DMS114 treated with DMSO at 0.1 percent for 48 hours (cell line): Measurements from ENCODE around the gene UPF2.
"Not testable (repeated sequence)": the region's sequence is repeated elsewhere in the genome, so short reads cannot be mapped to it uniquely, and the experiment has no call there.

Source experiments
- DNase-seq: peaks from one replicate; lab custom pipeline; 2025; ENCODE audit not compliant: unreplicated experiment; lab: John Stamatoyannopoulos, UW

UPF2 gene

DNA sequence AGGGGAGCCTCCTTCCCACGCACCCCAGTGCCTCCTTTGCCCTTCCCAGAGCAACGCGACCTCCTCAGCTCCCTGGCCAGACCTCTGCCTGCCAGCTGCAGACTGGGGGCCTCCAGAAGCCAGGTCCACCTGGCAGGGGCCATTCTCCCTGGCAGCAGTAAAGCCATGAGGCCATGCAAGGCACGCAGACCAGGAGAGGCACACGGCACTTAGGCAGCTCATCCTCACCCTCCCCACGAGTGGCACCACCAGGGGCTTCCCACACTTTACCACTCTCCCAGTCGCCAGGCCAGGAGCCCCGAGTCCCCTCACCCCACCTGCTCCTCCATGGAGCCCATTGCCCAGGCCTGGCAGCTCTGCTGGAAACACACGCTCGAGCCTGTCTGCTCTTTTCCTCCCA, 134.1 kb downstream of the UPF2 start:
- no peak for DNase-seq

DNA sequence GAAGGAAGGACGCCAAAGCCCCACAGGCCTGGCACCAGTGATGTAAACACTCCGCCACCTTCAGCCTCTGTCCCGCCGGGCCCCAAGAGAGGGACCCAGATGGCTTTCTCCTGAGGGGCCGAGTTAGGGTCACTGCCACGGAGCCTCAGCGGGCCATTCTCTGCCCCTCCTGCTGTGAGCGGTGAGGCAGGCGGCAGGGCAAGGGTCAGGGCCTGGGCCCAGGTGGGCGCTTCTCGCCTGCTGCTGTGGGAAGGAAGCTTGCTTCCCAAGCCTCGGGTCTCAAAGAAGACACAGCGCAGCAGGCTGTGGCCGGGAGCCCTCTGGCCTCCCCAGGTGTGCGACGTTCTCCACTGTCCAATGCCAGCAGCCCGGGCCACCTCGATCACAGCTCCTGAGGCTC, 134.7 kb downstream of the UPF2 start:
- DNase-seq, result no peak

DNA sequence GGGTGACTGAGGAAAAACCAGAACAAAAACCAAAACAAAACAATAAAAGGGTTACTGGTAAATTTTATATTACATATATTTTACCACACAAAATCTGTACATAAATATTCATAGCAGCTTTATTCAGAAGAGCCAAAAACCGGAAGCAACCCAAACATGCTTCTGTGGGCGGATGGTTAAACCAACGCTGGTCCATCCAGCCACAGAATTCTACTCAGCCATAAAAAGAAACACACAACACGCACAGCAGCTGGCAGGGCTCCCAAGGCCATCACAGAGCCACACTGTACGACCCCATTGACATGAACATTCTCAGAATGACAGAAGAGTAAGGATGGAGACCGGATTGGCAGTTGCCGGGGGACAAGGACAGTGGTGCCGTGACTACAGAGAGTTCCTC, 135.9 kb downstream of the UPF2 start:
- DNase-seq, result no peak

DNA sequence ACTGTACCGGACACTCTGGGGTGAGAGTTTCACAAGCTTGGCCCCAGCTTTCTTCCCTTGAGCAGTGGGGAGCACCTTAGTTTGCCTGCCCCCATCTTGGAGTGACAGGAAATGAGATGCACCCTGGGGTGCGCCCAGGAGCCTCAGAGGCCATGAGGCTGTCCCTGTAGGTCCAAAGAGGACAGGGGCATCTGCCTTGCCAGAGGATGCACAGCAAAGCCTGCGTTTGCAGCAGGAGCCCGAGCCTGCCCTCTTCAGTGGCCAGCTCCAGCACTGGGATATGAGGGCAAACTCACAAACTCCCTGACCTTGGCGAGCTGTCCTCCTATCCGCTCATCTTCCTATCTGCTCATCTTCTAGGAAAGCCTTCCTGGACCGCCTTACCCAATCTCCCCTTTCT, 140.0 kb downstream of the UPF2 start:
- DNase-seq, result no peak

DNA sequence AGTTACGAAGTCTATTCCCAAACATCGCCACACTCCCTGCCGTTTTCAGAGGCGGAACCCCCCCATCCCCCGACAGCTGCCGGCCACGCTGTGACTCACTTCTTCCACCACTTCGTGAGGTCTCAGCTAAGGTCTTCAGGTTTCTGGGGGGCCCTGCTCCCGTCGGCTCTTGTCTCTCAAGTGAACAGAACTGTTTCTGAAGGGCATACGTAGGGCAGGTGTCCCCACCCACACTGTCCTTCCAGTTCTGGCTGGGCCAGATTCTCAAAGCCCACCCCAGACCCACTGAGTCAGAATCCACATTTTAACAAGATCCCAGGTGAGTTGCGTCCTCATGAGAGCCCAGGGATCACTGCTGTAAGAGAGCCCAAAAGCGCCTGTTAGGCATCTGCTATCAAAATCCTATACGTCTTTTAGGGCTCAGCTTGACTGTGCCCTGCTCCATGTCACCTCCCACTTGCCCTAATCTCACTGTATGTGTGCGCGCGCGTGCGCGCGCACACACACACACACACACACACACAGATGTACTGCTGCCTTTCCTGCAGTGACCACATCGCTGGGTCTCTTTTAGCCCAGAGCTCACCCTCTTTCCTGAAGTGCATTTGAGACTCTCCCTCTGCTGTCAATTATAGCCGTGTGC, 140.7 kb downstream of the UPF2 start:
- DNase-seq, result no peak

DNA sequence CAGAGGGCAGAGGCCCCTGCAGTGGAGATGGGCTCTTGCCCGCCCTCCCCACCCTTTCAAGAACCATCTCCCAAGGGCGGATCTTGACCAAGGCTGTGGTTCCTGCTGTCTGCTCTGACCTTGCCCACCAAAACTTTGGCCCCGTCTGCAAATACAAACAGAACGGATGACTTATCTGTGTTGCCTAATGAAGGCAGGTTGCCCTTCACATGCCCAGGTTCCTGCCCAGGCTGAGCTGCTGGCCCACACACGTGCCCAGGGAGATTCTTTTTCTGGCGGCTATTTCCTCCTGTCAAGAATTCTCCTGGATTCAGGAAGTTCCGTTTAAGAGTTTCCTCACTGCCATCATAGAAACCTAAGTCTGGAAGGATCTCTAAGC, 141.2 kb downstream of the UPF2 start:
- DNase-seq, result no peak

DNA sequence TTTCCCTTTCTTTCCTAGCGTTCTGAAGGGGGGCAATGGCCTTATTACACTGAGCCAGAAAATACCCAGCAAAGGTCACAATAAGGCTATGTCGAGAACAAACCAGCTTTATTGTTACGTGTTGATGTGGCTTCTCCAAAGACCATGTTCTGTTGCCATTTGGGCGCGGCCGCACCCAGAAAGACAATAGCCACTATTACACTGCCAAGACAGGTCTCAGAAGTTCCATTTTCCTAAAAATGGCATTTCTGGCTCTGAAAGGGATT, 141.6 kb downstream of the UPF2 start:
- no peak for DNase-seq

DNA sequence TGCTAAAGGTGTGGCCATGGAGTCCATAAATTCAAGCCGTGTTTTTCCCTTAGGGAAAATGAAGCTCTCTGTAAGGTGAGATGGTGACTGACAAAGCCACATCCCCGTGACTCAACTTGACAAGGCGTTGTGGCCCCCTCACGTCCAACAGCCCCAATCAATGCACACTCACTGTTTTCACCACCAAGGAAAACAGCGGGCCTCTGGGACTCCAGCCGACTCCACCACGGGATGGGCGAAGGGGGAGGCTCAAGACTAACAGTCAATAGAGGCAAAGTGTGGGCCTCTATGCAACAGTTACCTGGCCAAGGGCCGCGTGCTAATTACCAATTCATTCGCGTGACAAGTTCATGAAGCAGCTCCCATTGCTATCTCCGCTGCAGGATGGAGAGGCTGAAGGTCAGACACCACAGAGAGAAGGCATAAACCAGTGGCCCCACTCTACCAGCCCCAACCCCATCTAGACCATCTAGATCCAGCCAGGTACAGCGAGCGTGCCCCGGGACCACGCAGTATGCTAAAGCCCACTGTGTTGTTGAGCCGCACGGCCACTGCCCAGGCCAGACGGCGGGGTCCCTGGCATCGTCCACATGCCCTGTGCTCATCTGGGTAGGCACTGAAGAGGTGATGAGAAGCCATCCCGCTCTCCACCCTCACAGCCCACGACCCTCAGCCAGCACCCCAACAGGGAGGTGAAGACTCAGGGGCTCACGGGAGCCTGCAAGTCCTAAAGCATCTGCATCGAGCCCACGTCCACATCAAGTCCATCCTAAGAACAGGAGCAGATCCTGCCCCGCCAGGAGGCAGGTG, 143.3 kb downstream of the UPF2 start:
- no peak for DNase-seq

DNA sequence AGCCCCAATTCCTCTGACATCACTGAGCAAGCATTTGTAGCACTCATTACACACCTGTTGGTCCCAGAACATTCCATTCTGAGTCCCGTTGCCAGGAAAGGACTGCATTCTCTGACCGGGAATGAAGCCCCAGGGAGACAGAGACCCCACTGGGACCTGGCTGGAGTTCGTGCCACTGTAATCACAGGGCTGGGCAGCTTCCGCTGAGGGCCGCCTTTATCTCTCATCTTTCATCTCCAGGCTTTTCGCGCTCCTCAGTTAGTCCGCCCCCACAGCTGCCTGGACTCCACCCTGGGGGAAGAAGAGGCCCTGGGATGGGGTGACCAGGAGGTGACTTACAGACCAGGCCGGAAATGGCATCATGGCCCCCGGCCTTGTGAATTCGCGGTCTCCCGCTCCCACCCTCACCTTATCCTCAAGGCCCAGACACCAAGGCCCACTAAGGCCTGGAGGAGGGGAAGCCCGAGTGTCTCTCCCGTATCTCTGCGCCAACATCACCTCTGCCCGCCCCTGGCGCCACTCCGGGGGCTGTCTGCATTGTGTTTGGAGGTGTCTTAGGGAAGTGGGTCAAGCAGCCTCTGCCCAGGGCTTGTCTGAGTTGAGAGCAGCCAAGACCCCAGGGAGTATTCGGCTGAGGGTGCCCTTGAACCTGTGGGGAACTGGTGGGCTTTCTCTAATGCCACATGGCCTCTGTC, 144.1 kb downstream of the UPF2 start:
- DNase-seq, result no peak

DNA sequence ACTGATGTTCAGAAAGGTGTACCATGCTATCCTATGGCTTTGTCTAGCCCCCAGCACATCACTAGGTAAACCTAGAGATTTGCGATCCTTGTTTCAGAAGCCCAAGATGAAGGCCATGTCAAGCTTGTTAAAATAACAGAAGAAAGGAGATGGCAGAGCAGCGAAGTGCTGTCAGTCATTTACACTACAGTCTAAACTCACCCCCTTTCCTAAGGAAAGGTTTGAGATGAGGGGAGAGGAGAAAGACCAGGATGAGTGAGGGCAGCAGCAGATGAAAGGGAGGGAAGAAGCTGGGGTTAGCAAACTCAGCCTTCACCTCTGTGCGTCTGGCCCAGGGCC, 144.6 kb downstream of the UPF2 start:
- no peak for DNase-seq

DNA sequence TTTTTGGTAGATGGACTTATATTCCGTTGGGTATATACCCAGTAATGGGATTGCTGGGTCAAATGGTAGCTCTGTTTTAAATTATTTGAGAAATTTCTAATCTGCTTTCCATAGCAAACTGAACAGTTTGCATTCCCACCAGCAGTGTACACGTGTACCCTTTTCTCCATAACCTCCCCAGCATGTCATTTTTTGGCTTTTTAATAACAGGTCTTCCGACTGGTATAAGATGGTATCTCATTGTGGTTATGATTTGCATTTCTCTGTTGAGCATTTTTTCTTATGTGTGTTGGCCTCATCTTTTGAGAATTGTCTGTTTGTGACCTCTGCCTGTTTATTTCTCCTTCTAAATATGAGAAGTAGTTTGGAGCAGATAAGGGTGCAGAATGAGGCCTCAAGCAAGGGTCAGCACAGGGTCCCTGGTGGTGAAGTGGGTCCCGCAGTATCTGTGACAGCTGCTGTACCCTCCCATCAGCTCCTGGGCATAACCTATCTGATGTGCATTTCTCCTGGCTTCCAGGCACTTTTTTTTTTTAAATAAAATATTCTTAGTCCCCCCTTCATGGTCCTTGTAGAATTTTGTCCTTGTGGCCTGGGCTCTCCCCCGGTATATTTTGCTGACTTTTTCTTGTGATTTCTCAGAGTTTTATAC, 145.9 kb downstream of the UPF2 start:
- DNase-seq, result no peak

DNA sequence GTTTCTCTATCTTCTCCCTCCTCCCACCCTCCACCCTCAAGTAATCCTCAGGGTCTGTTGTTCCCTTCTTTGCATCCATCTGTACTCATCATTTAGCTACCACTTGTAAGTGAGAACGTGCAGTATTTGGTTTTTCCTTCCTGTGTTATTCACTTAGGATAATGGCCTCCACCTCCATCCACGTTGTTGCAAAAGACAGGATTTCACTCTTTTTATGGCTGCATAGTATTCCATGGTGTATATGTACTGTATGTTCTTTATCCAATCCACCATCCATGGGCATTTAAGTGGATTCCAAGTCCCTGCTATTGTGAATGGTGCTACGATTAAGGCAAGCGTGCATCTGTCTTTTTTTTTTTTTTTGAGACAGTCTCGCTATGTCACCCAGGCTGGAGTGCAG, 147.0 kb downstream of the UPF2 start:
- DNase-seq, result no peak

DNA sequence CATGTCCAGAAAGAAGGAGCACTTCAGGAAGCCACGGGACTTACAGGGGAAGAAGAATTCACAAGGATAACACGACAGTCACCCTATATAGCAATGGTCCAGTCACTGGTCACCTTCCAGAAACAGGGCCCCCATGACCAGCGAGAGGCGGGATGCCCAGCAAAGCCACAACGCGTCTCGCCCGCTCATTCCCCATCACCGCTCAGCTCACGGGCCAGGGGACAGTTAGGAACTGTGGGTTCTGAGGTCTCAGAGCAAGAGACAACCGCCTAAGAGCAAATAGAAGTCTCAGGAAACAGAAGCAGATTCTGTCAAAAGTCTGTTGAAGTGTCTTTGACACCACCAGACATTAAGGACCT, 147.5 kb downstream of the UPF2 start:
- DNase-seq, result no peak

DNA sequence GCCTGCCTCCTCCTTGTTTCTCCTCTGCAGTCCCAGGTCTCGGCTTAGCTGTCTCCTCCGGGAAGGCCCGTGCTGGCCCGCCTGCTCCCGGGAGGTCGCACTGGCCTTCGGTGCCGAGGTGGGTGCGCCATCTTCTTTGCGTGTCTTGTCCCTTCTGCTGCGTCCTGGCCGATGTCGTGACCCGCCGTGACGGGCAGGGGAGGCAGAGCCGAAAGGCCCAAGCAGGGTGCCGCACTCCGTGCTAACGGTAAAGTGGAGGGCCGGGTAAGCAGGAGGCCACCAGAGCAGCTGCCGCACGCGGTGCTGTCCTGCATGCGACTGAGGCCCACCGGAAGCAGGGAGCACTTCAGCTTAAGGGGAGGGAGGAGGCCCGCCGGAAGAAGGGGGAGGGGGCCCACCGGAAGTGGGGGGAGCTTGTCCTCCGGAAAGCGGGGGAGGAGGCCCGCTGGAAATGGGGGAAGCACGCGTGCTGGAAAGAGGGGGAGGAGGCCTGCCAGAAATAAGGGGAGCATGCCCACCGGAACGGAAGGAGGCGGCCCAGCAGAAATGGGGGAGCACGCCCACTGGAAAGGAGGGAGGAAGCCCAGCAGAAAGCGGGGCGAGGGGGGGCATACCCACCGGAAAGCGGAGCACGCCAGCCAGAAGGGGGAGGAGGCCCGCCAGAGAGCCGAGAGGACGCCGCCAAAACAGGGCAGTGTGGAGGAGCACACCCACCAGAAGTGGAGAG, 148.1 kb downstream of the UPF2 start:
- no peak for DNase-seq

DNA sequence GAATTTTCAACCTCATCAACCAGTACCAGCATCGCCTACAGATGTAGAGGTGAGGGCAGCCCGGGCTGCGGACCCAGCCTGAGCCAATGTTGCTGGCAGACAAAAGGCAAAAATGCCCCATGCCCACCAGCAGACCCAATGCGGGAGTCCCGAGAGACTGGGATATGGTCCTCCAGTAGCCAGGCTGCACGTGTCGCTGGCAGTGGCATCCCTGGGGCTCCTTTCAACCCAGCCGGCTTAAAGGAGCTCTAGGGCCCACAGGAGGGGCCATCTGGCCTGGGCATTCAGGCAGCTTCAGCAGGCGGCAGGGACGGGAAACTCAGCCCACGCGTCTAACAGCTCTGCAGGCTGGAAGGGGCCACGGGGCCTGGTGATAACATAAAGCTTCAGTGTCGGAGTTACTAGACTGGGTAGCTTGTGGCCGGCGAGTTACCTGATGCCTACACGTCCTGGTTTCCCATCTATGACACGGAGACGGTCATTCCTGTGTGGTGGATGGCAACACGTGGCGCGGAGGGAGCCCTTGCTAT, 148.8 kb downstream of the UPF2 start:
- no peak for DNase-seq

DNA sequence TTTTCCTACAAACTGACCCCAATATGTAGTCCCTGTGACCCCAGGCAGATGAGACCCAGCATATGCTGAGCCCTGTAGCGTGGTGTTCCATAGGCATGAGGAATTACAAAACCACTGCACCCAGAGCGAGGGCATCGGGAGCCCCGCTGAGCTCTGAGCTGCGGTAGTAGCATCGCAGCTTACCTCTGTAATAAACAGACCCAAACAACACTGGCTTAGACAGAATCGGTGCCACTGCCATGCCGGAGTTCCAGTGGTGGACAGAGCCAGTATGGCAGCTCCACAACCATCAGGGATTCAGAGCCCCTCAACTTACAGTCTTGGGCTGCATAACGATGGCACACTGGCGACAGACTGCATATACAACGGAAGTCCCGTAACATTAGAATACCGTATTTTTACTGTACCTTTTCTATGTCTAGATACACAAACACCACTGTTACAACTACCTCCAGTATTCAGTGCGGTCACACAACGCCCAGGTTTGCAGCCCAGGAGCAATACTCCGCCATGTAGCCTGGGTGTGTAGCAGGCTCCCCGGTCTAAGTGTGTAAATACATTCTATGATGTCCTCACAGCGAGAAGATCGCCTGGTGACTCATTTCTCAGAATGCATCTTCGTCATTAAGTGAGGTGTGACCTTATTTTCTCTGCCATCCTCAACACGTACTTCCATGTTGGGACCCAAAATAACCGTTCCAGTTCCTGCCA, 150.7 kb downstream of the UPF2 start:
- no peak for DNase-seq

DNA sequence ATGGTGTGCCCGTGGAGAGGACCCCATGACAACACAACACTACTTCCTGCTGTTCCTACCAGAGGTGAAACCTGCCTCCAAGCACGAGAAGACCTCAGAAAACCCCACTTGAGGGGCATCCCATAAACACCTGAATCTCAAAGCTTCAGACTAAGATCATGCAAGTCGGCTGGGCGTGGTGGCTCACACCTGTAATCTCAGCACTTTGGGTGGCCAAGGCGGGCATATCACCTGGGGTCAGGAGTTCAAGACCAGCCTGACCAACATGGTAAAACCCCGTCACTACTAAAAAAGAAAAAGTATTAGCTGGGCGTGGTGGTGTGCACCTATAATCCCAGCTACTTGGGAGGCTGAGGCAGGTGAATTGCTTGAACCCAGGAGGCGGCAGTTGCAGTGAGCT, 153.3 kb downstream of the UPF2 start:
- not testable (repeated sequence) for DNase-seq

DNA sequence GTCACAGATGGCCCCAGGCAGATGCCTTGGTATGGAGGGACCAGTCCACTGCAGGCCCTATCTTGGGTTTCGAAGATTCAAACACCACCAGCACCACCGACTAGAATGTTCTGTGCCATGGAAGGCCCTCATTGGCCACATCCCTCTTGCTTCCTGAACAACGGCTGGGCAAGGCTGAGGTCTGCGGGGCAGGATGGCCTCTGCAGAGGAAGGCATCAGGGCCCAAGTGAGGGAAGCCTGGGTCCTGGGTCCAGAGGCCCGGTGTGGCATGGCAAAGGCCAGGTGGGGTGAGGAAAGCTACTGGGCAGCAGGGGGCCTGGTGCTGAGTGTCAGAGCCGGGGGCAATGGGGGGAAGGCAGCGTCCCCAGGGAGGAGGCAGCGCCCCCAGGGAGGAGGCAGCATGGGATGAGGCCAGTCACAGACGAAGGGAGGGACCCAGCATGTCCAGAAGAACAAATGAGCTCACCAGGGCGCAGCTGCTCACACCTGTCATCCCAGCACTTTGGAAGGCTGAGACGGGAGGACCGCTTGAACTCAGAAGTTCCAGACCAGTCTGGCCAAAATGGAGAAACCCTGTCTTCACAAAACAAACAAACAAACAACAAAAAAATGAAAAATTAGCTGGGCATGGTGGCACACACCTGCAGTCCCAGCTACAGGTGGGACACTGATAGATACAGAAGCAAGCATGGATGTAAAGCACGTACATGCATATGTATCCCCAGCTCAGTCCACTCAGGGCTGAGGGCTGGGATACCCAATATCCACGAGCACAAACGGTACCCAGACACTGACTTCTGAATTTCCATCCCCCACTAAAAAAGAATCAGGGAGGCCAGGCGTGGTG, 155.0 kb downstream of the UPF2 start:
- no peak for DNase-seq

DNA sequence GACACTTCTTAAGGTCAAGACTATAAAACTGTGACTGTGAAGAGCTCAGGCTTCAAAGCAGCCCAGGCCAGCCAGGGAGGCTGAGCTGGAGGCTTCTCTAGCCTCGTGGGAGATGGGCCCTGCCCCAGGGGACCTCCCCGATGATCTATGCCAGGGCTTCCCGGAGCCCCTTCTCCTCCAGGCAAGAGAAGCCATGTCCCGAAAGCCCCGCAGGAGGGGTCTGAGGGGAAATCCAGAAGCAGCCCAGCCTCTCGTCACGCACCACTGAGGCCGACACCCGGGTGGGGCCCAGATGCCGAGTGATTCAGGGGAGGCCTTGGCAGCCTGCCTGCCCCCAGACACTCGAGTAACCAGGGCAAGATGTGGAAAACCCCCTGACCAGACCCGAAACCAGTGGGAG, 155.8 kb downstream of the UPF2 start:
- DNase-seq, result no peak

DNA sequence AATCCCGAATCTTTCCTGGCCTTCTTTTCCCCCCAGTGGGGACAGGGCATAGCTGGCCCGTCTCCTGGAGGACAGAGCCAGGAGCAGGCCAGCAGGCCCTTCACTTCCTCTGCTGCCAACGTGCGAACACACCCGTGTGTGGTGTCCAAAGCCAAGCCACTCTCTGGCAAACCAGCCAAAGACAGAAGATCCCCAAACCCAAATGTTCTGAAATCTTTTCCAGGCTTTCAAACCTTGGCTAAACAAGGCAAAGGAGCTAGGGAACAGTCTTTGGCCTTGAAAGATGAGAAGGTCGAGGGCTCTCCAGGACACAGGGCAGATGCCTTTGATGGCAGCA, 156.5 kb downstream of the UPF2 start:
- no peak for DNase-seq
